ENCODE results near the gene ARRDC1.

DNA sequence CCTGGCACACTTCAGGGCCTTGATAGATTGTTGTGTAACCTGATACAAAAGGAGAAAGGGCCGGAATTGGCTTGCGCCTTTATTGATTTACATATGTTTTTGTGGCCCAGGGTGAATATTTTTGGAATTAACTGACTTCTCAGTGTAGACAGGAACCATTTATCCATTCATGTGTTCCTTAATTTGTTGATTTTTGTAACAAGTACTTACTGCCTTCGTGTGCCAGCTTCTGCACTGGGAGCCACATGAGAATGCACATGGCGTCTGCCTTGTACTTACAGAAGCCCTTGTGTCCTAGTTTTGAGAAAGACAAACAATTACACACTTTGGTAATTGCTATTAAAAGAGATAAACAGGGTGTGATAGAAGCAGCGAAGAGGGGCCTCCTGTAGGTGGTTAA, 39.7 kb downstream of the ARRDC1 start:
- TF ChIP-seq POLR2A (IDR thresholded peaks at IDR 0.05; ENCODE audit: low read depth, low read length) (no peak), POLR2AphosphoS5 (IDR thresholded peaks at IDR 0.05; ENCODE audit: low read depth, low read length) (no peak)

Data from GM12891 (cell line).